ENCODE data around the gene NFKBIE.

DNA sequence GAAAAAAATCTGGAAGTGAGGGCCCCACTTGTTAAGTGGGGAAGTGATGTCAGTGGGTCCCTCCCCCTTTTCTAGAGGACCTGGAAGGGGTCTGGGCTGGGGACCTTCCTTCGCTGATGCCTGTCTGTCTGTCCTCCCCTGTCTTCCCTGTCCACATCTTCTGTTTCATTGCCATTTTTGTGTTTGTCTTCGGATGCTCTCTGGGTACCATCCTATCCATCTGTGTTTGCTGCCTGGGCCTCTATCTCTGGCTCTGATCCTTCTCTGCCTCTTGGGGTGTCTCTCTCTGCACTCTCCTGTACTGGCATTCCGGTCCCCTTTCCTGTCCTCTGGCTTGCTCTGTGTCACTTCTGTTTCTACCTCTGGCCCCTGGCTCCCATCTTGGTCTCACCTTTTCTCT, 7.2 kb upstream of the NFKBIE start:
- TF ChIP-seq POLR2AphosphoS5 (IDR thresholded peaks at IDR 0.05) (no peak), POLR2A (IDR thresholded peaks at IDR 0.05; ENCODE audit: low read depth) (no peak)

All from esophagus muscularis mucosa (tissue), 2 donors.